Measurements from ENCODE around the gene NOS3. TPM values are rescaled to one million over a fixed set of nuclear protein-coding genes. Genes with fewer than 3 reads are reported as not detected.
A peak's percentile ranks its signal among the peaks of the same experiment; 100 is the strongest.

The NOS3 gene
- total RNA-seq, 3 donors from 2014 or later (not counting 1 experiment from before 2014, with no cell fraction given): 2.6 to 5.9 (median 3.8) TPM

GRCh38 chr7:151017370-151017952 is 26.6 kb downstream of the NOS3 start:
- H3K36me3 Mint-ChIP-seq: no peaks in the 10 kb centered on the region
- H3K27ac Mint-ChIP-seq: peak overlapping the region; percentile 18 to 77
- DNase-seq: peak in 1 of 2 donors; percentile 47
- WGBS (ENCODE audit: insufficient coverage): 43% methylated on average over 13 of the region's 13 CpGs
- Histone ChIP-seq H3K36me3 (ENCODE audit: control insufficient read depth, insufficient read depth, low read length) (no peaks in the 10 kb centered on the region), H3K4me3 (ENCODE audit: low read length) (no peak overlapping the region), H3K4me1 (ENCODE audit: control insufficient read depth, insufficient read depth, low read length) (peaks cover 51% of the 10 kb centered on the region), H3K9me3 (ENCODE audit: control insufficient read depth, insufficient read depth, low read length) (no peaks in the 10 kb centered on the region), H3K27me3 (ENCODE audit: control insufficient read depth, insufficient read depth, low read length) (peaks cover 19% of the 10 kb centered on the region), H3K27ac (ENCODE audit: low read length) (no peak overlapping the region)
- peaks cover 43 to 60% of the 10 kb centered on the region in 2 donors for H3K4me1 Mint-ChIP-seq
- no peak for ATAC-seq
- no peaks in the 10 kb centered on the region for H3K9me3 Mint-ChIP-seq
- peaks cover 0 to 41% of the 10 kb centered on the region in 2 donors for H3K27me3 Mint-ChIP-seq (ENCODE audit: low read depth in 2 of 2)
- peak overlapping the region; percentile 87 for H3K4me3 Mint-ChIP-seq
- intact Hi-C loops (cut with micrococcal nuclease): loop anchor here (5.0 to 10.0 kb wide), 2 partner anchors 55 to 353 kb away; no protein-coding TSS in a partner anchor
- no peak for TF ChIP-seq CTCF (IDR thresholded peaks at IDR 0.05)

DNA sequence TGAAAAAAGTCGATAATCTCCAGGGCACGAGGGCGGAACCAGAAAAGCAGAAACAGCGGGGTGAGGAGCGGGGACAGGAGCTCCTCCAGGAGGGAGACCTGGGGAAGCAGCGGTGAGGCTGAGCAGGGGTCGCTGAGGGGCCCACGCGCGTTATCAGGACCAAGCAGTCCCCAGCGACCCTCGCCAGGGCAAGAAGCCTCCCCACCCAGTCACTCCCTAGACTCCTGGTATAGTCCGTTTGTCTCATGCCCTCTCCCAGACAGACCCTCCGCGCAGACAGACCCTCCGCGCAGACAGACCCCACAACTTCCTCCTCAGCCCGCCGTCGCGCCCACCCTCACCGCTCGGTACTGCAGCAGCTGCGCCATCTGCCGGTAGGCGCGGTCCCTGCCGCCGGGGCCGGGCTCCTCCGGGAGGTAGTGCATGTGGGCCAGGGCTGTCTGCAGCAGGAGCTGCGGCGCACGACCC is 27.2 kb downstream of the NOS3 start:
- no peaks in the 10 kb centered on the region for H3K9me3 Mint-ChIP-seq
- Histone ChIP-seq H3K27me3 (ENCODE audit: control insufficient read depth, insufficient read depth, low read length) (peaks cover 19% of the 10 kb centered on the region), H3K9me3 (ENCODE audit: control insufficient read depth, insufficient read depth, low read length) (no peaks in the 10 kb centered on the region), H3K27ac (ENCODE audit: low read length) (no peak overlapping the region), H3K4me1 (ENCODE audit: control insufficient read depth, insufficient read depth, low read length) (peaks cover 46% of the 10 kb centered on the region), H3K36me3 (ENCODE audit: control insufficient read depth, insufficient read depth, low read length) (no peaks in the 10 kb centered on the region), H3K4me3 (ENCODE audit: low read length) (peak overlapping the region; percentile 23)
- ATAC-seq (peak; percentile 56 to 61 (median 59)), DNase-seq (peak; percentile 76 to 87)
- H3K4me3 Mint-ChIP-seq: peak overlapping the region; percentile 87
- peak overlapping the region; percentile 18 to 77 for H3K27ac Mint-ChIP-seq
- H3K36me3 Mint-ChIP-seq: no peaks in the 10 kb centered on the region
- TF ChIP-seq CTCF (IDR thresholded peaks at IDR 0.05): peak; percentile 95
- intact Hi-C loops (cut with micrococcal nuclease): loop anchor here (5.0 to 10.0 kb wide), 2 partner anchors 56 to 353 kb away; no protein-coding TSS in a partner anchor
- 5% methylated on average over 34 of the region's 34 CpGs for WGBS (ENCODE audit: insufficient coverage)
- H3K27me3 Mint-ChIP-seq (ENCODE audit: low read depth in 2 of 2): peaks cover 0 to 41% of the 10 kb centered on the region in 2 donors
- peaks cover 38 to 54% of the 10 kb centered on the region in 2 donors for H3K4me1 Mint-ChIP-seq

- 2% methylated on average over 78 of the region's 82 CpGs for WGBS (ENCODE audit: insufficient coverage)
- peak; percentile 52 for TF ChIP-seq CTCF (IDR thresholded peaks at IDR 0.05)
- ATAC-seq (peak; percentile 30 to 53 (median 41)), DNase-seq (peak in 1 of 2 donors; percentile 74)
- H3K27ac ChIP-seq (ENCODE audit: low read length): no peak overlapping the region
- Mint-ChIP-seq H3K27ac (peak overlapping the region in 1 of 2 donors; percentile 77), H3K27me3 (ENCODE audit: low read depth in 2 of 2) (peaks cover 0 to 43% of the 10 kb centered on the region in 2 donors), H3K9me3 (no peaks in the 10 kb centered on the region), H3K4me3 (peak overlapping the region; percentile 87), H3K36me3 (no peaks in the 10 kb centered on the region), H3K4me1 (peaks cover 38 to 53% of the 10 kb centered on the region in 2 donors)
- H3K4me3 ChIP-seq (ENCODE audit: low read length): peak overlapping the region; percentile 23
- intact Hi-C loops (cut with micrococcal nuclease): loop anchor here (5.0 to 10.0 kb wide), 2 partner anchors 56 to 354 kb away; no protein-coding TSS in a partner anchor
- H3K36me3 ChIP-seq (ENCODE audit: control insufficient read depth, insufficient read depth, low read length): no peaks in the 10 kb centered on the region
- H3K9me3 ChIP-seq (ENCODE audit: control insufficient read depth, insufficient read depth, low read length): no peaks in the 10 kb centered on the region
- peaks cover 19% of the 10 kb centered on the region for H3K27me3 ChIP-seq (ENCODE audit: control insufficient read depth, insufficient read depth, low read length)
- H3K4me1 ChIP-seq (ENCODE audit: control insufficient read depth, insufficient read depth, low read length): peaks cover 40% of the 10 kb centered on the region
Measured at GRCh38 chr7:151018421-151019129, 27.8 kb downstream of the NOS3 start.
